ENCODE data around the gene CSMD2.

The CSMD2 gene

GRCh38 chr1:34155860-34156259 lies 9.2 kb downstream of the CSMD2 start:
- DNase-seq: no peak

- no peak for DNase-seq
Observed at GRCh38 chr1:34153246-34153645, 11.8 kb downstream of the CSMD2 start.

DNA sequence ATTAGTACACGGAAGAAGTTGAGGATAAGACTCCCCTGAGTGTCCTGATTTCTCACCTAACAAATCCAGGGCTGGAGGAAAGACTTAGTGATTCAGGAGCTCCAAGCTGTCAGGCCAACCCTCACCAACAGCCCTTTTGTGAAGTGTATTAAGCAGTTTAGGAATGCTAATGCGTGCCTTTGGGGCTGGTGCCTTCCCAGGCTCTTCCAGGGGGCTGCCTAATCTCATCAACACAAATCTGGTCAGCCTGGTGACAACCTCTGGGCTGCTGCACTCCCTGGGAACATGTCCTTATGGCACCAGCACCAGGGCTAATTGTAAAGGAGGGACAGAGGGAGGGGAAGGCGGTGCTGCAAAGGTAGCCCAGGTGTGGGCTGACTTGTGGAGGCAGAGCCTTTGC lies 15.5 kb downstream of the CSMD2 start:
- DNase-seq: no peak

GRCh38 chr1:34147301-34147700 lies 17.7 kb downstream of the CSMD2 start:
- DNase-seq: no peak

- no peak for DNase-seq
Observed at GRCh38 chr1:34144766-34145165, 20.3 kb downstream of the CSMD2 start.

DNA sequence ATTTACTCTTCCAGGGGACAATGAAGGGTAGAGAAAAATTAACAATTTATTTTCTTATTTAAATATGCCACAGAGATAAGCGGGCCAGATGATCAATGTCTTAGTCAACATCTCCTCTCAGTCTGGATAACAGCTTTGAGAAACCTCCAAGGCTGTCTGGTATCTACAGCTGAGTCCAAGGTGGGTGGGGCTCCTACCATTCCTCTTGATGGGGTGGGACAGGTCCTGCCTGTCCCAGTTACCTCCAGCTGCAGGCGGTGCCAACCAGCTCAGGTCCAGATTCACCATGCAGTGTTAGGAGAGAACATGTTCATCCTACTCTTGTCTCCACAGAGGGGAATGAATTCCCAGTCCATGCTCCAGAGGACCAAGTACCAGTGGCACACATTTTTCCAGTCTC lies 21.1 kb downstream of the CSMD2 start:
- DNase-seq: no peak

DNA sequence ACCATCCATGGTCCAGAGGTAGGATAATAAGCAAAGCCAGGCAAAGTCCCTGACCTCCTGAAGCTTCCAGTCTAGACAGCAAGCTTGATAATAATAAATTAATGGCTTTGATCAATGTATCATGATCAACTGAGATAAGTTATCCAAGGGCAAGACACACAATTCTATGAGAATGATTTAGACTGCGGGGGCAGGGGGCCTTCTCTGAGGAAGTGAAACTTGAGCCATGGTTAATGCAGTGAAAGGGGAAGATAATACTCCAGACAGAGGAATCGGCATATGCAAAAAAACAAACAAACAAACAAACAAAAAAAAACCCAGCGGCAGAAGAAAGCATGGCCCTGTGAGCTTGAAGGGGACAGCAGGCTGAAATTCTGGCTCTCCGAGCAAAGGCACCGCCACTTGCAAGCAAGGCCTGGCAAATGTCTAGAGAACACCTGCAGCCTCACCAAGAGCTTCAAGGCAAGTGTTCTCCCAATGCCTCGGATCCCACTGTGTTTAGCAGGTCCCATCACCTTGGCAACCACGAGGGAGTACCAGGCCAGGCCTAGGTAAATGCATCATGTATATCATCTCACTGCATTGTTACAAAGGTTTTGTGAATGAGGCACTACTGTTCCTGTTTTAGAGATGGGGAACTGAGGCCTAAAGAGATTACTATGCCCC lies 24.9 kb downstream of the CSMD2 start:
- DNase-seq: no peak

DNA sequence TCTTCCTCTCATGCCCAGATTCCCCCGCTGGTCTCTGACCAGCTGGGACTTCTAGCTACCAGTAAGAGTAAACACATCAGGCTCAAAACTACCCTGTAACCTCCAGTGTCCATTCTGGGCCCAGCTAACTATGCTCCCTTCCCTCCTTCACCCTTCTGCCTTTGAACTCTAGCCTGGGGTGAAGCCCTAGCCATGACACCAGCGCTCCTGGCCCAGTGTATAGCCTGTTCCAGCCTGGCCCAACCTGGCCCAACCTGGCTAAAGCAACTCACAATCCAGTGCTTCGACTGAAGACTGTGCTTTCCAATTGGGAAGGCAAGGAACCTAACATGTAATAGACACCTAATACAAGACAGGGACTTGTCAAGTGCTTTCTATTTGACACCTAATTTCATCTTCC lies 27.6 kb downstream of the CSMD2 start:
- DNase-seq: no peak

GRCh38 chr1:34132161-34132420 lies 32.9 kb downstream of the CSMD2 start:
- DNase-seq: no peak

DNA sequence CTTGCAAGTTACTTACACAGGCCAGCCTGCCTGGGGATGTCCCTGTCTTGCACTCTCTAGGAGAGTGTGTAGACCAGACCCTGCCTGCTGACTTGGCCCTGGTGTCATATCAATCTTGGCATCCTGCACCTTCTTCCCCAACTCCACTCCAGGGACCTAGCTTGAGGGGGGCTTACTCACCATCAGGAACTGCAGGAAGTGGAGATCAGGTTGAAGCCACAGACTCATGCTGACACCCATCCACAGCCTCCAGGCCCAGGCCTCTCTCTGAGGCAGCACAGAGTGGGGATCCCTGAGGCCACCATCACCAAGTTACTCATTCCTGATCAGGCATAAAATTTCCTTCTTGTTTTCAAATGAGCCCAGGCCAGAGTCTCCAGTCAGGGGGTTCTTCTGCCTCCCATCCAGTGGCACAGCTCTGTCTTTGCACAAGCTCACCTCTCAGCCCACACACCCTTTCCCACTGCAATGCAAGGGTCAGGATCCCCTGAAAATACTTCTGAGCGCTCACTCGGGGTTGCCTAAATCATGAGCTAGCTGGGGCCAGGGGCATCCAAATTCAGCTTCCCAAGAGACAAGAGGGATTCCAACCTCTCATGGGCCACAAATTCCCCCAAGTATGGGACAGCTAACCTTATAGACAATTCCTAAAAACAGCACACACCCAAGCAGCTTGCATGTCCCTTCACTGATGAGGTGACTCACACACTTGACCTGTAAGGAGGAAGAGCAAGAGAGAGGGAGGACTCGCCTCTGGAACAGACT lies 33.5 kb downstream of the CSMD2 start:
- no peak for DNase-seq

- DNase-seq: no peak
Observed at GRCh38 chr1:34130306-34130705, 34.7 kb downstream of the CSMD2 start.

DNA sequence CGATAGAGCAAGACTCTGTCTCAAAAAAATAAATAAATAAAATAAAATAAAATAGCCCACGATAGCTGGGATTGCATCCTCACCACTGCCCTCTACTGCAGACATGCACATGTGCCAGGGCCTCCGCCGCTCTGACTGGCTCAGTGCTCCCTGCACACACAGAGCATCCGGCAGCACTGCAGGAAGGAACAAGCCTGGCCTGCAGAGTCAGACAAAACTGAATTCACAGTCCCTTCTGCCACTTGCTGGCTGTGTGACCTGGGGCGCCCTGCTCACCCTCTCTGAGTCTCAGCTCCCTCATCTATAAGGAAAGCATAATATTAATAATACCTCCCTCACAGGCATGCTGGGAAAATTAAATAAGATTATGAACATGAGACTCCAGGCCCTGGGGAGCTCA lies 35.4 kb downstream of the CSMD2 start:
- DNase-seq: no peak

- no peak for DNase-seq
Observed at GRCh38 chr1:34128186-34128889, 36.7 kb downstream of the CSMD2 start.

GRCh38 chr1:34127006-34128000 lies 37.7 kb downstream of the CSMD2 start:
- DNase-seq: no peak

- no peak for DNase-seq
Observed at GRCh38 chr1:34126486-34126885, 38.5 kb downstream of the CSMD2 start.

DNA sequence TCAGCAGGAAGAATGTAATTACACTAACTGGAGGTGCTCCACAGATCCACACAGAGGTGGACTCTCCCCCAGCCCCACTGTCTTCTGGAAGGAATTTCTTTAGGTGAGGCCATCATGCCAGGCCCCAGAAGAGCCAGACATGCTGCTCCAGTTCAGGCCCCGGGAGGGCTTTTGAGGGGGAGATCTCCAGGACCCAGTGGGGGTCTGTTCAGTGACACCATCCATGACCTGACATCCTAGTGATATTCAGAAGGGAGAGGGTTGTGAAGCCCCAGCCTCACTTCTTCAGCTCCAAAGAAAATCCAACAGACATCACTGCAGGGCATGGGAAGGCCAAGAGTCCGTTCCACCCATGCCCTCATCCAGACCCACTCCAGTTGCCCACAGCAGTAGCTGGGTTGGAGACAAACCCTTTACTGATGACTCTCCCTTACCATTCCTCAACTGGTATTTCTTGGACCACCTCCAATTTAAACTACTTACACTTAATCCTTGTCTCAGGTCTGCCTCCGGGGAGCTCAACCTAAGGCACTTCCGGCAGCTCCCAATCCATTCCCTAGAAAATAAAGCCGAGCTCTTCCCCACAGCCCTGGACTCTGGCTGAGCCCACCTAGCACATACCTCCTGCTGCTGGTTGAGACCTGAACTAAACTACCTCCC lies 39.2 kb downstream of the CSMD2 start:
- DNase-seq: no peak

- no peak for DNase-seq
Observed at GRCh38 chr1:34122080-34122932, 42.7 kb downstream of the CSMD2 start.

DNA sequence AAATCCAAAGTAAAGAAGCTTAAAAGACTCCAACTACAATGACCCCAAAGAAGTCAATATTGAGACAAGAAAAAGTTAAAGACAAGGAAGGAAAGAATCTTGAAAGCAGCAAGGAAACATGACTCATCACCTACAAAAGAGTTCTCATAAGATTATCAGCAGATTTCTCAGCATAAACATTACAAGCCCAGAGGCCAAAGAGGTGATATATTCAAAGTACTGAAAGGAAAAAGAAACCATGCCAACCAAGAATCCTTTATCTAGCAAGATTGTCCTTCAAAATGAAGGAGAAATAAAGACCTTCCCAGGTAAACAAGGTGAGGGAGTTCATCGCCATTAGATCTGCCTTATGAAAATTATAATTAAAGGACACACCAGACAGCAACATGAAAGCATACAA lies 49.8 kb downstream of the CSMD2 start:
- DNase-seq: no peak

GRCh38 chr1:34113887-34114286 lies 51.1 kb downstream of the CSMD2 start:
- DNase-seq: no peak

- DNase-seq: no peak
Observed at GRCh38 chr1:34113362-34113761, 51.7 kb downstream of the CSMD2 start.

DNA sequence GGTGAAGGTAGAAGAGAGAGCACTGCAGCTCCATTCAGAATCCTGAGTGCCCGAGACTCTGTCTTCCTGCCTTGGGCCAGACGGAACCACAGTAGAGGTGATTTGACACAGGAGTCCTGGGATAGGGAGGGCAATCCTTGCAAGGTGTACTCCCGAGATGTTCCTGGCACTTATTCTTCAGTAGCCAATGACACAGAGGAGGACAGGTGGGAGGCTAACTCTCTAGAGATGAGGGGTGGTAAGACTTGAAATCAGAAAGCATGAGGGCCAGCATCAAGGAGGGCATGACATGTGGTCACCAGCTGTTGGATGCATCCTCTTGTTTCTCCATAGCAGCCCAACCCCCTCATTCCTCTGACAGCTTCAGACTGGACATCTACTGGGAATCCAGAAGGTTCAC lies 56.3 kb downstream of the CSMD2 start:
- no peak for DNase-seq

DNA sequence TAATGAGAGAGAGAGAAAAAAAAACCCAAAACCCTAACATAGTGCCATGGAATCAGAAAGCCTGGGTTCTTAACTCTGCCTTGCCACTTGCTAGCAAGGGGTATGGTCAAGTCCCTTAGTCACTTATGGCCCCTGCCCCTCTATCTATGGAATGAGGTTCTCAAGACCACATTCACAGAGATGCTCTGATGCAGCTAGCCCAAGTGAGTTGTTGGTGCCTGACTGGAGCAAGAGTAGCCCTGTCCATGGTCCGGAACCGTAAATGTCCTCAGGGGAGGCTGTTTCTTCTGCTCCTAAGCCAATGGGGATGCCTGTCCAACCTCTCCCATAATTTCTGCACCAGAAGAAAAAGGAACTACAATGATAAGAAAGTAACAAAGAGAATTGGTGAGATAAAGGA lies 56.8 kb downstream of the CSMD2 start:
- no peak for DNase-seq
